Naive thymus-derived CD4-positive, alpha-beta T cell (primary cell): ENCODE data around the gene CCDC198. TPM values are rescaled to one million over a fixed set of nuclear protein-coding genes. Genes with fewer than 3 reads are reported as not detected.

Experiments used
- ATAC-seq: fragments of 150-1000 bp; cut with Tn5 transposase; 2 replicates; pipeline ENCODE4 v1.10.0; 2021; ENCODE audit warnings: mild to moderate bottlenecking, moderate library complexity
- CTCF ChIA-PET: fragments of 350-600 bp; sonication (Branson Sonifier 250); formaldehyde crosslinking; loops from one replicate; lab custom pipeline; 2021; ENCODE audit warnings: antibody characterized with exemption; lab: Charles Lee
- POLR2A ChIA-PET: fragments of 350-600 bp; sonication (Branson Sonifier 250); formaldehyde crosslinking; loops from one replicate; lab custom pipeline; 2021; ENCODE audit warnings: antibody characterized with exemption, inconsistent platforms; lab: Charles Lee
- DNase-seq, 9 donors: peaks; one replicate each; pipeline versions ENCODE4 v3.0.0 to v3.0.0-alpha.2; 2020 to 2022; ENCODE audit warnings: mixed read lengths in 1 of 9
- H3K27ac ChIP-seq: one replicate; pipeline ENCODE4 v1.7.0; 2013; ENCODE audit warnings: mild to moderate bottlenecking, low read depth, low read length, moderate library complexity
- H3K27me3 ChIP-seq, 2 donors: one replicate each; pipeline ENCODE4 v1.7.0; 2013; ENCODE audit warnings: low read length in 2 of 2, mild to moderate bottlenecking in 2 of 2, moderate library complexity in 2 of 2; ENCODE audit not compliant: control insufficient read depth in 2 of 2, insufficient read depth in 2 of 2
- H3K36me3 ChIP-seq, 3 experiments: 1 replicate in 2 of 3; 2 replicates in 1 of 3; pipeline ENCODE4 v1.7.0; 2013; ENCODE audit warnings: low read length in 3 of 3, mild to moderate bottlenecking in 3 of 3, moderate library complexity in 1 of 3; ENCODE audit not compliant: insufficient read depth in 3 of 3, control insufficient read depth in 2 of 3
- H3K4me1 ChIP-seq, 2 donors: one replicate each; pipeline ENCODE4 v1.7.0; 2013; ENCODE audit warnings: low read length in 2 of 2, mild to moderate bottlenecking in 2 of 2, moderate library complexity in 1 of 2; ENCODE audit not compliant: control insufficient read depth in 2 of 2, insufficient read depth in 2 of 2
- H3K4me3 ChIP-seq: 2 replicates; pipeline ENCODE4 v1.7.0; 2013; ENCODE audit warnings: mild to moderate bottlenecking, low read length
- H3K9me3 ChIP-seq, 3 experiments: 1 replicate in 2 of 3; 2 replicates in 1 of 3; pipeline ENCODE4 v1.7.0; 2013; ENCODE audit warnings: low read length in 3 of 3; ENCODE audit not compliant: control insufficient read depth in 2 of 3
- H3K27ac Mint-ChIP-seq, 9 donors: one replicate each; pipeline ENCODE4 v1.8.0; 2020 to 2022; ENCODE audit warnings: mixed read lengths in 9 of 9, mild to moderate bottlenecking in 8 of 9, moderate library complexity in 5 of 9, inconsistent platforms in 2 of 9
- H3K27me3 Mint-ChIP-seq, 5 donors: one replicate each; pipeline ENCODE4 v1.8.0; 2021 to 2022; ENCODE audit warnings: mixed read lengths in 5 of 5, mild to moderate bottlenecking in 1 of 5
- H3K36me3 Mint-ChIP-seq, 5 donors: one replicate each; pipeline ENCODE4 v1.8.0; 2020 to 2022; ENCODE audit warnings: mixed read lengths in 5 of 5, mild to moderate bottlenecking in 3 of 5, inconsistent platforms in 1 of 5
- H3K4me1 Mint-ChIP-seq, 7 donors: one replicate each; pipeline ENCODE4 v1.8.0; 2020 to 2022; ENCODE audit warnings: mixed read lengths in 7 of 7, mild to moderate bottlenecking in 3 of 7, inconsistent platforms in 1 of 7
- H3K4me3 Mint-ChIP-seq, 10 donors: one replicate each; pipeline ENCODE4 v1.8.0; 2020 to 2022; ENCODE audit warnings: mild to moderate bottlenecking in 10 of 10, mixed read lengths in 10 of 10, moderate library complexity in 6 of 10, inconsistent platforms in 2 of 10
- H3K9me3 Mint-ChIP-seq, 11 donors: one replicate each; pipeline ENCODE4 v1.8.0; 2020 to 2022; ENCODE audit warnings: mixed read lengths in 11 of 11, mild to moderate bottlenecking in 4 of 11, inconsistent platforms in 1 of 11, moderate library complexity in 1 of 11
- intact Hi-C, 2 donors: fragments of 100-400 bp; cut with micrococcal nuclease; formaldehyde crosslinking; loops; one replicate each; pipeline ENCODE4 v1.15.1; 2023
- polyA plus RNA-seq, 2 donors: library from polyadenylated mRNA; unstranded; fragments of 300-500 nt; fragmentation: Illumina TruSeq; gene quantifications; one replicate each; pipeline ENCODE4 v1.2.3, GENCODE V29; 2021
- total RNA-seq, 6 experiments: library from RNA in 5 of 6; stranded (reverse) in 5 of 6; gene quantifications; 1 replicate in 5 of 6; 2 replicates in 1 of 6; pipeline ENCODE4 v1.2.3 and lab custom pipeline; 2021 to 2026

CCDC198 gene
- total and polyA plus RNA-seq, 7 experiments from 2014 or later = not detected

DNA sequence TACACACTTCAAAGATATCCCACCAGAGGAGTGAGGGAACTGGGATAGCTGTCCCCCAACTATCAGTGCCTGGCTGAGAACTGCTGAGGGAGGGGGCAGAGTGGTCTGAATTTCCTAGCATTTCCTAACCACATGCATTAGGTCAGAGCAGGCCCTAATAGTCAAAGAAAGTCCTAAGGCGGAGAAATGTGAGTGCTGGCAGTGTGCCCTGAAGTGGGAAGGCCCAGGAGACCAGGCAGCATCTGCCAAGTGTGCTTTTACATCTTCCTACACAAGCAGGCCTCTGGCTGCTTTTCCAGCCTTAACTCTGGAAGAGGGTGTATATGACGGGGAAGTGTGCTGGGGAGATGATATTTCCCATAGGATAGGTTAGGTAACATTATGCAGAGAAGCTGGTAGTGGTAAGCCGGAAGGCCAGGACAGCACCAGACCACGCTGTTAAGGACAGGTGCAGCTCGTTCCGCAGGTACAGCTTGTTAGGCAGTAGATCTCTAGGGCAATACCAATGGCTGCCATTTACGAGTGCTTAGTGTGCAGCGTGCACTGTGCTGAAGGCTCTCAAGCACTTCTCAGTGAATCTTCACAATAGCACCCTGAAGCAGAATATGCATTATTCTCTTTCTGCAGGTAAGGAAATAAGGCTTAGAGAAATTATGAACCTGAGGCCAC, 9.1 kb upstream of the CCDC198 start:
- no peaks in the 10 kb centered on the region for H3K36me3 ChIP-seq
- peaks cover 0 to 11% (median 0%) of the 10 kb centered on the region in 5 donors for H3K27me3 Mint-ChIP-seq
- no peaks in the 10 kb centered on the region for H3K9me3 ChIP-seq
- H3K4me3 ChIP-seq = no peak overlapping the region
- POLR2A ChIA-PET = no interaction called here
- no peak for ATAC-seq
- H3K9me3 Mint-ChIP-seq = peaks cover 0 to 4% (median 0%) of the 10 kb centered on the region in 11 donors
- H3K4me3 Mint-ChIP-seq = no peak overlapping the region
- H3K4me1 ChIP-seq = no peaks in the 10 kb centered on the region
- H3K27ac ChIP-seq = no peak overlapping the region
- no peak for DNase-seq
- H3K27me3 ChIP-seq = no peaks in the 10 kb centered on the region
- peaks cover 0 to 5% (median 0%) of the 10 kb centered on the region in 5 donors for H3K36me3 Mint-ChIP-seq
- CTCF ChIA-PET = no interaction called here
- no peak overlapping the region for H3K27ac Mint-ChIP-seq
- intact Hi-C loops = no loop called here
- no peaks in the 10 kb centered on the region for H3K4me1 Mint-ChIP-seq

GRCh38 chr14:57501039-57501557, 7.4 kb upstream of the CCDC198 start:
- intact Hi-C loops = no loop called here
- Histone ChIP-seq H3K4me3 (no peak overlapping the region), H3K9me3 (no peaks in the 10 kb centered on the region), H3K27ac (no peak overlapping the region), H3K4me1 (no peaks in the 10 kb centered on the region), H3K27me3 (no peaks in the 10 kb centered on the region), H3K36me3 (no peaks in the 10 kb centered on the region)
- H3K9me3 Mint-ChIP-seq = peaks cover 0 to 4% (median 0%) of the 10 kb centered on the region in 11 donors
- ATAC-seq (no peak), DNase-seq (no peak)
- H3K4me3 Mint-ChIP-seq = no peak overlapping the region
- H3K4me1 Mint-ChIP-seq = no peaks in the 10 kb centered on the region
- CTCF ChIA-PET = no interaction called here
- peaks cover 0 to 5% (median 0%) of the 10 kb centered on the region in 5 donors for H3K36me3 Mint-ChIP-seq
- H3K27ac Mint-ChIP-seq = no peak overlapping the region
- POLR2A ChIA-PET = no interaction called here
- H3K27me3 Mint-ChIP-seq = peaks cover 0 to 12% (median 0%) of the 10 kb centered on the region in 5 donors

DNA sequence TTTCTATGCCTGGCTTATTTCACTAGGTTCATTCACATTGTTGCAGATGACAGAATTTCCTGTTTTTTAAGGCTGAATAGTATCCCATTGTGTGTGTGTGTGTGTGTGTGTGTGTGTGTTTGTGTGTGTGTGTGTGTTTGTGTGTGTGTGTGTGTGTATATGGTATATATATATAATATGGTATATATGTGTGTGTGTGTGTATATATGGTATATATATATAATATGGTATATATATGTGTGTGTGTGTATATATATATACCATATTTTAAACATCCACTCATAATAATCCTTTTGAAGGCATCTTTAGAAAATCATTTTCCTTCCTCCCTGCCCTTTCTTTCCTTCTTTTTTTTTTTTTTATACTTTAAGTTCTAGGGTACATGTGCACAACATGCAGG, 5.0 kb upstream of the CCDC198 start:
- Mint-ChIP-seq H3K27me3 (peaks cover 0 to 25% (median 4%) of the 10 kb centered on the region in 5 donors), H3K4me3 (no peak overlapping the region), H3K27ac (no peak overlapping the region), H3K4me1 (peaks cover 0 to 2% (median 0%) of the 10 kb centered on the region in 7 donors), H3K36me3 (peaks cover 0 to 5% (median 0%) of the 10 kb centered on the region in 5 donors), H3K9me3 (peaks cover 0 to 4% (median 0%) of the 10 kb centered on the region in 11 donors)
- Histone ChIP-seq H3K4me1 (no peaks in the 10 kb centered on the region), H3K4me3 (no peak overlapping the region), H3K36me3 (no peaks in the 10 kb centered on the region), H3K9me3 (no peaks in the 10 kb centered on the region), H3K27me3 (no peaks in the 10 kb centered on the region), H3K27ac (no peak overlapping the region)
- intact Hi-C loops = no loop called here
- DNase-seq (no peak), ATAC-seq (no peak)
- ChIA-PET CTCF (no interaction called here), POLR2A (no interaction called here)

DNA sequence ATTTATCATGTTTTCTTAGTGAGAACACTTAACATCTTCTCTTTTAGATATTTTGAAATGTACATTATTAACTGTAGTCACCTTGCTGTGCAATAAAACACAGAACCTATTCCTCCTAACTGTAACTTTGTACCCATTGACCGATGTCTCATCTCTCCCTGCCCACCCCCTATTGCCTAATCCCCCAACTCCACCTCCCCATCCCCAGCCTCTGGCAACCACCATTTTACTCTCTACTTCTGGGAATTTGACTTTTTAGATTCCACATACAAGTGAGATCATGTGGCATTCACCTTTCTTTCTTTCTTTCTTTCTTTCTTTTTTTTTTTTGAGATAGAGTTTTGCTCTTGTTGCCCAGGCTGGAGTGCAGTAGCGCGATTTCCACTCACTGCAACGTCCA, 4.4 kb upstream of the CCDC198 start:
- POLR2A ChIA-PET = no interaction called here
- Mint-ChIP-seq H3K4me3 (no peak overlapping the region), H3K9me3 (peaks cover 0 to 4% (median 0%) of the 10 kb centered on the region in 11 donors), H3K27me3 (peaks cover 0 to 25% (median 4%) of the 10 kb centered on the region in 5 donors), H3K27ac (peak overlapping the region in 1 of 9 donors; percentile 41), H3K36me3 (peaks cover 0 to 5% (median 0%) of the 10 kb centered on the region in 5 donors), H3K4me1 (peaks cover 0 to 3% (median 0%) of the 10 kb centered on the region in 7 donors)
- ATAC-seq (no peak), DNase-seq (no peak)
- CTCF ChIA-PET = no interaction called here
- H3K27me3 ChIP-seq = no peaks in the 10 kb centered on the region
- no peaks in the 10 kb centered on the region for H3K36me3 ChIP-seq
- intact Hi-C loops = no loop called here
- H3K9me3 ChIP-seq = no peaks in the 10 kb centered on the region
- no peaks in the 10 kb centered on the region for H3K4me1 ChIP-seq
- no peak overlapping the region for H3K4me3 ChIP-seq
- no peak overlapping the region for H3K27ac ChIP-seq

DNA sequence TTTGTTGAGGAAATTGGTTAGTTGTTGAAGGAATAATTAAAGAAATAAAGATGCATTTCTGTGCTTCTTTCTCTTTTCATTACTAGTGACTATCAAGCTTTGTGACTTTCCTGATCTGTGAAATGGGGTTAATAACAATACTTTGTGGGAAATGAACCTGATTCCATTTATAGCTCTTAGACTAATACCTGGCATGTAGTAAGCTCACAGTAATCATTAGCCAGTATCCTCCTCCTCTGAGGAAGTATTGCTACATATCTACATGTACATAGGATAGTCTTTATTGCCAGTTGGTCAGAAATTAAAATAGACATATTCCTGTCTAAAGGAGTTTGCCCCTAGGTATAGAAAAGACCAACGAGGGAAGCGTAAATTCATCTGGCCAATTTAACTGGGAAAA, 1.8 kb upstream of the CCDC198 start:
- Mint-ChIP-seq H3K4me1 (peaks cover 0 to 3% (median 0%) of the 10 kb centered on the region in 7 donors), H3K27ac (no peak overlapping the region), H3K9me3 (peaks cover 0 to 4% (median 0%) of the 10 kb centered on the region in 11 donors), H3K27me3 (peaks cover 2 to 19% (median 6%) of the 10 kb centered on the region in 5 donors), H3K4me3 (no peak overlapping the region), H3K36me3 (no peaks in the 10 kb centered on the region)
- CTCF ChIA-PET = no interaction called here
- intact Hi-C loops = no loop called here
- H3K36me3 ChIP-seq = no peaks in the 10 kb centered on the region
- no peaks in the 10 kb centered on the region for H3K4me1 ChIP-seq
- no peak for ATAC-seq
- no peaks in the 10 kb centered on the region for H3K27me3 ChIP-seq
- no peak overlapping the region for H3K4me3 ChIP-seq
- H3K27ac ChIP-seq = no peak overlapping the region
- H3K9me3 ChIP-seq = no peaks in the 10 kb centered on the region
- no peak for DNase-seq
- POLR2A ChIA-PET = no interaction called here

GRCh38 chr14:57492859-57493258, 798 bp downstream of the CCDC198 start:
- Mint-ChIP-seq H3K4me1 (peaks cover 0 to 3% (median 0%) of the 10 kb centered on the region in 7 donors), H3K4me3 (no peak overlapping the region), H3K27me3 (peaks cover 6 to 14% (median 8%) of the 10 kb centered on the region in 5 donors), H3K36me3 (no peaks in the 10 kb centered on the region), H3K27ac (no peak overlapping the region), H3K9me3 (peaks cover 0 to 2% (median 0%) of the 10 kb centered on the region in 11 donors)
- H3K27me3 ChIP-seq = no peaks in the 10 kb centered on the region
- no peak for DNase-seq
- H3K27ac ChIP-seq = no peak overlapping the region
- H3K9me3 ChIP-seq = no peaks in the 10 kb centered on the region
- intact Hi-C loops = no loop called here
- ChIA-PET POLR2A (no interaction called here), CTCF (no interaction called here)
- no peak overlapping the region for H3K4me3 ChIP-seq
- no peaks in the 10 kb centered on the region for H3K36me3 ChIP-seq
- no peak for ATAC-seq
- no peaks in the 10 kb centered on the region for H3K4me1 ChIP-seq

DNA sequence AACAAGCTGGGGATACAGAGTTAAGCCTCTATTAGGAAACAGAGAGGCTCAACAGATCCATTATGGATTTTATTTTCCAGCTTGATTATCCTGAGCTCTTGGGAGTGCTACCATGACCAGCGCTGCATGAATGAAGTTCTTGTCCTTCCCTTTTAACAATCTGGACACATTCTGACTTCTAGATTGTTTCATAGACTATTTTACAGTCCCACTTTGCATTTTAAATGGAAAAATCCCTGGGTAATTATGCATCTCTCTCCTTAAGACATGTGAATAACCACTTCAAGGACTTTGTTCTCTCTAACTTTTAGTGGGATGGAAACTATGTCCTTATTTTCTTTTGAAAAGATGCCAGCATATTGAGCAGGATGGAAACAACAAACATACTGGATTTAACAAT, 2.0 kb downstream of the CCDC198 start:
- H3K4me3 Mint-ChIP-seq = no peak overlapping the region
- H3K9me3 Mint-ChIP-seq = peaks cover 0 to 2% (median 0%) of the 10 kb centered on the region in 11 donors
- POLR2A ChIA-PET = no interaction called here

More for the DNA sequence above, 2.0 kb downstream of the CCDC198 start:
- no peak overlapping the region for H3K4me3 ChIP-seq
- no peaks in the 10 kb centered on the region for H3K36me3 ChIP-seq
- CTCF ChIA-PET = no interaction called here
- Mint-ChIP-seq H3K36me3 (no peaks in the 10 kb centered on the region), H3K4me1 (peaks cover 0 to 3% (median 0%) of the 10 kb centered on the region in 7 donors), H3K27me3 (peaks cover 6 to 14% (median 8%) of the 10 kb centered on the region in 5 donors), H3K27ac (no peak overlapping the region)
- H3K27ac ChIP-seq = no peak overlapping the region
- no peaks in the 10 kb centered on the region for H3K9me3 ChIP-seq
- H3K27me3 ChIP-seq = no peaks in the 10 kb centered on the region
- DNase-seq (no peak), ATAC-seq (no peak)
- intact Hi-C loops = no loop called here
- no peaks in the 10 kb centered on the region for H3K4me1 ChIP-seq
